ENCODE results near the gene SLIT1.

DNA sequence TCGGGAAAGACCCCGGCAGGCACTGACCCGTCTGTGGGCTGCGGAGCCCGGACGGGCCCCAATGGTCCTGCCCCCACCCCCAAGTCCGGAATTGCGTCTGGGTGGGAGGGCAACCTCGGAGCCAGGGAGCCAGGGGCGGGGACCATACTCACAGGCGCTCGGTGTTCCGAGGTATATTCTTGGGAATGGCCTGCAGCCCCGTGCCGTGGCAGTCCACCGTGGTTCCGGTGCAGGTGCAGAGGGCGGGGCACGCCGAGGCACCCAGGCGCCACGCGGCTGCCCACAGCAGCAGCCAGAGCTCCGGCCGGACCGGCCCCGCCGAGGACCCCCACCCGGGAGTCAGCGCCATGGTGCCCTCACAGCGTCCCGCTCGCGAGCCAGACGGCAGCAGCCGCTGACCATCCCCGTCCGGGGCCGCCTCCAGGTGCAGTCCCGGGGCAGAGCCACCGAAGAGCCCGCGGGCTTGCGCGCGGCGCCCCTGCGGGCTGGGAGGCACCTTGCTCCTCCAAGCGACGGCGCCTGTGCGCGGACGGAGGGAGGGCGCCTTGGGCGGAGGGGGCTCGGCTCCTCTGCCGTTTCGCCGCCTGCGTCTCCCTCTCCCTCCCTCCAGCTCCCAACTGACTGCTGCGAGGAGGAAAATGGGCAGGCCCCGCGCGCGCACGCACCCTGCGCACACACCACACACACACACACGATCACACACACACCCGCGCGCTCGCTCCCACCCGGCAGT is at the start of gene SLIT1:
- TF ChIP-seq CTCF (IDR thresholded peaks at IDR 0.05) (no peak), POLR2A (IDR thresholded peaks at IDR 0.05) (no peak)
